ENCODE data around the gene CDH4. TPM values are rescaled to one million over a fixed set of nuclear protein-coding genes. Genes with fewer than 3 reads are reported as not detected.

The CDH4 gene
- total and polyA plus RNA-seq, 2 donors (not counting 3 experiments of a cell fraction or from before 2014, with no cell fraction given), result 0.17 to 0.51 TPM

DNA sequence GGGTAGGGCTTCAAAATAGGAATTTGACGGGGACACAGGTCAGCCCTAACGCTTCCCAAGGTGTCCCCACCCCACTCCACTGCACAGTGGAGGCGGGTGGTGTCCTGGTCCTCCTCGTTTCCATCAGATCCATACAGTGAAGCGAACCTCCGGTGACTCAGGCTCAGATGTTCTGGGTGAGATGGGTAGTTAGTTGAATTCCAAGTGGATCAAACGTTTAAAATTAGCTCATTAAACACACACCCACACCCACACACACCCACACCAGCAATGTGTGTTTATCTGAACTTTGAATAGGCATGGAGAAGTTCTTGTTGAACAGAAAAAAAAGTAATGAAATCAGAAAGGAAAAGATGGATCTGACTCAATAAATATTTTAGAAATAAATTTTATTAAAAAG is 58.9 kb downstream of the CDH4 start:
- Histone ChIP-seq H3K9ac (replicated peaks; ENCODE audit: extremely low read depth, insufficient read depth, low read length) (no peak overlapping the region), H3K4me2 (ENCODE audit: insufficient read depth, low read length) (no peak overlapping the region)

More for the DNA sequence above, 58.9 kb downstream of the CDH4 start:
- intact Hi-C loops (cut with micrococcal nuclease), result no loop called here
- Histone ChIP-seq H2AFZ (ENCODE audit: low read depth, low read length) (no peak overlapping the region), H3K9me3 (replicated peaks; ENCODE audit: control insufficient read depth, insufficient read depth, low read length) (no peaks in the 10 kb centered on the region), H3K9me1 (replicated peaks; ENCODE audit: control insufficient read depth, extremely low read depth, insufficient read depth, low read length) (no peaks in the 10 kb centered on the region), H3K36me3 (ENCODE audit: control insufficient read depth in 2 of 2, extremely low read depth in 1 of 2, insufficient read depth in 2 of 2, low read length in 2 of 2) (no peaks in the 10 kb centered on the region), H3K27me3 (ENCODE audit: control insufficient read depth in 2 of 2, insufficient read depth in 2 of 2, low read length in 2 of 2) (no peaks in the 10 kb centered on the region), H3K79me2 (ENCODE audit: control insufficient read depth, insufficient read depth, low read length) (no peaks in the 10 kb centered on the region), H4K20me1 (replicated peaks; ENCODE audit: control insufficient read depth, extremely low read depth, insufficient read depth, low read length) (no peaks in the 10 kb centered on the region), H3K27ac (ENCODE audit: insufficient read depth, low read depth, low read length) (no peak overlapping the region), H3K4me1 (ENCODE audit: control insufficient read depth, extremely low read depth, insufficient read depth, low read length) (no peaks in the 10 kb centered on the region), H3K4me3 (replicated peaks in 1 of 3; ENCODE audit: insufficient read depth in 1 of 3, low read depth in 1 of 3, low read length in 3 of 3) (no peak overlapping the region)
- TF ChIP-seq GATA2 (IDR thresholded peaks at IDR 0.05; ENCODE audit: insufficient read depth, insufficient read length, low read depth, low read length) (no peak), POLR2A (IDR thresholded peaks at IDR 0.05; ENCODE audit: low read depth, low read length) (no peak), MYC (IDR thresholded peaks at IDR 0.05; ENCODE audit: low read depth, low read length) (no peak), FOS (IDR thresholded peaks at IDR 0.05; ENCODE audit: borderline replicate concordance, insufficient read depth, low read length) (no peak), EZH2 (IDR thresholded peaks at IDR 0.05; ENCODE audit: borderline replicate concordance, low read depth, low read length, severe bottlenecking) (no peak), JUN (IDR thresholded peaks at IDR 0.05; ENCODE audit: borderline replicate concordance, insufficient read depth, insufficient read length, low read depth) (no peak), POLR2AphosphoS5 (IDR thresholded peaks at IDR 0.05; ENCODE audit: insufficient read depth, low read depth, low read length) (no peak)
- TF ChIP-seq, protein P1, sequence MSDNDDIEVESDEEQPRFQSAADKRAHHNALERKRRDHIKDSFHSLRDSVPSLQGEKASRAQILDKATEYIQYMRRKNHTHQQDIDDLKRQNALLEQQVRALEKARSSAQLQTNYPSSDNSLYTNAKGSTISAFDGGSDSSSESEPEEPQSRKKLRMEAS (IDR thresholded peaks at IDR 0.05; ENCODE audit: insufficient read depth, insufficient read length), result no peak
- TF ChIP-seq, protein P2, sequence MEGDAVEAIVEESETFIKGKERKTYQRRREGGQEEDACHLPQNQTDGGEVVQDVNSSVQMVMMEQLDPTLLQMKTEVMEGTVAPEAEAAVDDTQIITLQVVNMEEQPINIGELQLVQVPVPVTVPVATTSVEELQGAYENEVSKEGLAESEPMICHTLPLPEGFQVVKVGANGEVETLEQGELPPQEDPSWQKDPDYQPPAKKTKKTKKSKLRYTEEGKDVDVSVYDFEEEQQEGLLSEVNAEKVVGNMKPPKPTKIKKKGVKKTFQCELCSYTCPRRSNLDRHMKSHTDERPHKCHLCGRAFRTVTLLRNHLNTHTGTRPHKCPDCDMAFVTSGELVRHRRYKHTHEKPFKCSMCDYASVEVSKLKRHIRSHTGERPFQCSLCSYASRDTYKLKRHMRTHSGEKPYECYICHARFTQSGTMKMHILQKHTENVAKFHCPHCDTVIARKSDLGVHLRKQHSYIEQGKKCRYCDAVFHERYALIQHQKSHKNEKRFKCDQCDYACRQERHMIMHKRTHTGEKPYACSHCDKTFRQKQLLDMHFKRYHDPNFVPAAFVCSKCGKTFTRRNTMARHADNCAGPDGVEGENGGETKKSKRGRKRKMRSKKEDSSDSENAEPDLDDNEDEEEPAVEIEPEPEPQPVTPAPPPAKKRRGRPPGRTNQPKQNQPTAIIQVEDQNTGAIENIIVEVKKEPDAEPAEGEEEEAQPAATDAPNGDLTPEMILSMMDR (IDR thresholded peaks at IDR 0.05; ENCODE audit: extremely low read depth in 1 of 2, insufficient read depth in 1 of 2, low read depth in 1 of 2, low read length in 2 of 2), result no peak
- DNase-seq (ENCODE audit: low read depth, low spot score) (no peak), FAIRE-seq (no peak)
- ChIA-PET CTCF (no interaction called here), POLR2A (no interaction called here)
- BruUV-seq (replicated peaks), result no TSS peak
- dilution Hi-C loops (cut with MboI; ENCODE audit: extremely low pct_ligation_motif_present, low sequenced_read_pairs), result no loop called here

All from endothelial cell of umbilical vein (primary cell).